ENCODE data around the gene LRRC28.

DNA sequence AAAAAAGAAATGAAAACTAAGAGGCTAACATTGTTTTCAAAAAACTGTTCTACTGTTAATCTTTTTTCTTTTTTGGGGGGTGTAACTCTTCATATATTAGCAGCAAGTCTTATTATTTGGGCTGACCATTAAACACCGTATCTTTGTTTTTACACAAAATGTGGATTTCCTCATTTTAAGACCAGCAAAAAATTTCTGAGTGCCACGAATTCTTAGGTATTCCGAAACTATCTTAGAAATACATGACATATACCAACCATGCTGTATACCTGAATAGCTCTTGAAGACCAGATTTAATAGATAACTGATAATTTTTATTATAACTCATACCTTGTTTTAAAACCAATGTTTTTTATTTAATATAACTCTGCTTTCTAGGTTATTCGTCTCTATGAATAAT lies 1.3 kb upstream of the LRRC28 start:
- TF ChIP-seq, protein P1, sequence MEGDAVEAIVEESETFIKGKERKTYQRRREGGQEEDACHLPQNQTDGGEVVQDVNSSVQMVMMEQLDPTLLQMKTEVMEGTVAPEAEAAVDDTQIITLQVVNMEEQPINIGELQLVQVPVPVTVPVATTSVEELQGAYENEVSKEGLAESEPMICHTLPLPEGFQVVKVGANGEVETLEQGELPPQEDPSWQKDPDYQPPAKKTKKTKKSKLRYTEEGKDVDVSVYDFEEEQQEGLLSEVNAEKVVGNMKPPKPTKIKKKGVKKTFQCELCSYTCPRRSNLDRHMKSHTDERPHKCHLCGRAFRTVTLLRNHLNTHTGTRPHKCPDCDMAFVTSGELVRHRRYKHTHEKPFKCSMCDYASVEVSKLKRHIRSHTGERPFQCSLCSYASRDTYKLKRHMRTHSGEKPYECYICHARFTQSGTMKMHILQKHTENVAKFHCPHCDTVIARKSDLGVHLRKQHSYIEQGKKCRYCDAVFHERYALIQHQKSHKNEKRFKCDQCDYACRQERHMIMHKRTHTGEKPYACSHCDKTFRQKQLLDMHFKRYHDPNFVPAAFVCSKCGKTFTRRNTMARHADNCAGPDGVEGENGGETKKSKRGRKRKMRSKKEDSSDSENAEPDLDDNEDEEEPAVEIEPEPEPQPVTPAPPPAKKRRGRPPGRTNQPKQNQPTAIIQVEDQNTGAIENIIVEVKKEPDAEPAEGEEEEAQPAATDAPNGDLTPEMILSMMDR (conservative IDR thresholded peaks at IDR 0.05 in 1 of 2, IDR thresholded peaks at IDR 0.05 in 1 of 2; ENCODE audit: low read depth in 1 of 2, low read length in 2 of 2), result no peak
- no peak for TF ChIP-seq EZH2 (IDR thresholded peaks at IDR 0.05; ENCODE audit: low read length, missing control alignments)
